Measurements from ENCODE around the gene UBE2S.
"Not testable (repeated sequence)": the region's sequence is repeated elsewhere in the genome, so short reads cannot be mapped to it uniquely, and the experiment has no call there.

DNA sequence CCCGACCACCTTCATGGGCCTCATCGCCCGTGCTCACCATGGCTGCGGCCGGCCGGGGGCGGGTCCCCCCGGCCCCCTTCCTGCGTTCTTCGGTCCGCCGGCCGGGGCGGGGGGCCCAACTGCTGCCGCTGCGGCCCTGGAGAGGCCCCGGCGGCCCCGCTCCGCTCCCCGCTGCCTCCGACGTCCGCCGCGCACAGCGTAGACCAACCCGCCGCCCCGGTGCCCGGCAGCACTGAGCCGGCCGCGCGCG is at the start of gene UBE2S:
- not testable (repeated sequence) for TF ChIP-seq CTCF (conservative IDR thresholded peaks at IDR 0.05)
- peak; percentile 91; the same call in 1 of the 2 replicates for TF ChIP-seq ZFX (IDR thresholded peaks at IDR 0.05)

All from C4-2B (cell line).